Measurements from ENCODE around the gene TSPAN5. TPM values are rescaled to one million over a fixed set of nuclear protein-coding genes. Genes with fewer than 3 reads are reported as not detected.
A peak's percentile ranks its signal among the peaks of the same experiment; 100 is the strongest.
"Not testable (repeated sequence)": the region's sequence is repeated elsewhere in the genome, so short reads cannot be mapped to it uniquely, and the experiment has no call there.

Gene TSPAN5
- total RNA-seq, 3 donors from 2014 or later: 1.9 to 17.7 (median 12.8) TPM

GRCh38 chr4:98469771-98470170 is 188.6 kb downstream of the TSPAN5 start:
- no peaks in the 10 kb centered on the region for H3K27me3 ChIP-seq
- H3K9me3 ChIP-seq: no peaks in the 10 kb centered on the region
- no peaks in the 10 kb centered on the region for H3K4me1 ChIP-seq
- peak overlapping the region in 1 of 2 donors; percentile 7 for H3K27ac ChIP-seq
- DNase-seq (ENCODE audit: low spot score in 2 of 2): no peak
- no peaks in the 10 kb centered on the region for H3K36me3 ChIP-seq
- intact Hi-C loops (cut with DNase I; ENCODE audit: low total_unique reads): no loop called here
- no peak for TF ChIP-seq POLR2AphosphoS5 (IDR thresholded peaks at IDR 0.05)
- TF ChIP-seq POLR2A (IDR thresholded peaks at IDR 0.05): no peak
- no peak for TF ChIP-seq CTCF (IDR thresholded peaks at IDR 0.05)
- H3K4me3 ChIP-seq: no peak overlapping the region

DNA sequence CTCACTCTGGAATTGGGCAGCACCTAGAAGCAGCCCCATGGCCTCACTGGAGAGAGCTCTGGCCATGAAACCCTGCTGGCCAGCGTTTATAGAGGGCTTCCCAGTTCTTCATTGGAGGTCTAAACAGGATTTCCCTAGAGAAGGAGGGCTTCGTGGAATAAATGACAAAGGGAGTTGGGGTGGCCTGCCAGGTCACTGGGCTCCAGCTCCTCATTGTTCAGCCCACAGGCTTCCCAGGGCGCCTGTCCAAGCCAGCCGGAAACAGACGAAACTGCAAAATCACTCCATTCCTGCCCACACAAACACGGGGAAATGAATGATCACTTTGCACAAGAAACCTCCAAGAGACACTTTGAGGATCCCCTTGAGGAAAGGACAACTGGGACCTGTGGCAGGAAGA is 189.7 kb downstream of the TSPAN5 start:
- Histone ChIP-seq H3K27me3 (no peaks in the 10 kb centered on the region), H3K4me3 (no peak overlapping the region), H3K9me3 (no peaks in the 10 kb centered on the region), H3K4me1 (no peaks in the 10 kb centered on the region), H3K36me3 (no peaks in the 10 kb centered on the region), H3K27ac (peak overlapping the region; percentile 55 to 72)
- TF ChIP-seq POLR2AphosphoS5 (IDR thresholded peaks at IDR 0.05) (no peak), POLR2A (IDR thresholded peaks at IDR 0.05) (no peak), CTCF (IDR thresholded peaks at IDR 0.05) (no peak)
- peak in 1 of 2 donors; percentile 27 for DNase-seq (ENCODE audit: low spot score in 2 of 2)
- intact Hi-C loops (cut with DNase I; ENCODE audit: low total_unique reads): no loop called here

DNA sequence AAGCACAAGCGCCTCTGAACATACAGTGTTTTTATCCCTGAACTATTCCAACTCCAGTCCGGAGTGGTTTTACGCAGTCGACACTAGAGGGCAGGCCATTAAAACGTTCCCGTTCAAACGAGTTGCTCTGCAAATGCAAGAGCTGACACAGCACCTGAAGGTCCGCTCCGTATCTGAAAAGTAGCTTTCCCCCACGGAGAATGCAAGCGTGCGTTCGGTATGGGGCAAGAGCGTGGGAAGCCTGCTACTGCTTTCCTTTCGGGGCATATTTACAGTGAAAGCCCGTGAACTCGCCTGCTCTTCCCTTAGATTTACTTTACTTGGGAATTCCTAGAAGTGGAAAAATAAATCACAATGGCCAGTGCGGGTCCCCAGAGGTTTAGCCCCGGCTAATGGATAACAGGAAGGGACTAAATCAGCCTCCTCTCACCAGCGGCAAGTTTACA is 190.8 kb downstream of the TSPAN5 start:
- intact Hi-C loops (cut with DNase I; ENCODE audit: low total_unique reads): no loop called here
- Histone ChIP-seq H3K27ac (no peak overlapping the region), H3K9me3 (no peaks in the 10 kb centered on the region), H3K36me3 (no peaks in the 10 kb centered on the region), H3K4me1 (no peaks in the 10 kb centered on the region), H3K4me3 (peak overlapping the region; percentile 35 to 60 (median 38)), H3K27me3 (no peaks in the 10 kb centered on the region)
- peak; percentile 67 to 70 for DNase-seq (ENCODE audit: low spot score in 2 of 2)
- TF ChIP-seq CTCF (IDR thresholded peaks at IDR 0.05) (peak; percentile 62 to 81 (median 71)), POLR2A (IDR thresholded peaks at IDR 0.05) (no peak), POLR2AphosphoS5 (IDR thresholded peaks at IDR 0.05) (peak in 1 of 3 donors; percentile 47)

DNA sequence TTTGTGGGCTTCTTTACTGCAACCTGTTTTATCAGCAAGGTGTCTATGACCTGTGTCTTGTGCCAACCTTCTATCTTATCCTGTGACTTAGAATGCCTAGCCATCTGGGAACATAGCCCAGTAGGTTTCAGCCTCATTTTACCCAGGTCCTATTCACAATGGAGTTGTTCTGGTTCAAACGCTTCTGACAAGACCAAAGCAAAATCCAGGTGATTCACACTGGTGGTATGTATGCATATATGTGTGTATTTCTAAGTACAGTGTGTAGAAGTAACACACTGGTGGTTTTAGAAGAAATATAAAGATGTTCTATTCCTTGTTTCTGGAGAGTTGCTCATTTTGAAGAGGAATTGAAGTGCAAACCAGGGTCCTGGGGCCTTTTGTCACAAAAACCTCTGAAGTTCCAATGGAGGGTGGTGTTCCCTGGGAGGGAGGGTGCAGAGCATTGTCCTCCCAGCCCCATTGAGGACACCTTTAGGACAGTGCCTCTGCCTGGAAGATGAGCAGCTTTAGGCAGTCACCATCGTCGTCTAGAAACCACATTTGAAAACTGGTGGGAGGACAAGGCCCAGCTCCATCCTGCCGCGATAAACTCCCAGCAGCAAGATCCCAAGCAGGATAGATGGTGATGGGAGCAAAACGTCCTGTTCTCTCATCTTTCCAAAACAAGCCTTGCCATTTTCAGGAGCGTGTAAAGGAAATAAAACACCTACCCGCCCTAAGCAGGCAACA is 191.4 kb downstream of the TSPAN5 start:
- Histone ChIP-seq H3K4me3 (peak overlapping the region in 1 of 3 donors; percentile 38), H3K9me3 (no peaks in the 10 kb centered on the region), H3K27me3 (no peaks in the 10 kb centered on the region), H3K27ac (no peak overlapping the region), H3K4me1 (no peaks in the 10 kb centered on the region), H3K36me3 (no peaks in the 10 kb centered on the region)
- DNase-seq (ENCODE audit: low spot score in 2 of 2): no peak
- no peak for TF ChIP-seq POLR2AphosphoS5 (IDR thresholded peaks at IDR 0.05)
- no peak for TF ChIP-seq POLR2A (IDR thresholded peaks at IDR 0.05)
- no peak for TF ChIP-seq CTCF (IDR thresholded peaks at IDR 0.05)
- intact Hi-C loops (cut with DNase I; ENCODE audit: low total_unique reads): no loop called here

GRCh38 chr4:98462487-98462886 is 195.9 kb downstream of the TSPAN5 start:
- H3K4me3 ChIP-seq: no peak overlapping the region
- peaks cover 0 to 3% of the 10 kb centered on the region in 2 donors for H3K9me3 ChIP-seq
- H3K27ac ChIP-seq: no peak overlapping the region
- no peaks in the 10 kb centered on the region for H3K27me3 ChIP-seq
- DNase-seq (ENCODE audit: low spot score in 2 of 2): no peak
- H3K4me1 ChIP-seq: no peaks in the 10 kb centered on the region
- intact Hi-C loops (cut with DNase I; ENCODE audit: low total_unique reads): no loop called here
- TF ChIP-seq POLR2A (IDR thresholded peaks at IDR 0.05): no peak
- TF ChIP-seq POLR2AphosphoS5 (IDR thresholded peaks at IDR 0.05): no peak
- no peak for TF ChIP-seq CTCF (IDR thresholded peaks at IDR 0.05)
- H3K36me3 ChIP-seq: no peaks in the 10 kb centered on the region

- intact Hi-C loops (cut with DNase I; ENCODE audit: low total_unique reads); H3K36me3 ChIP-seq; H3K27me3 ChIP-seq; H3K4me1 ChIP-seq; H3K4me3 ChIP-seq; H3K9me3 ChIP-seq; H3K27ac ChIP-seq; DNase-seq (ENCODE audit: low spot score in 2 of 2): not testable (repeated sequence)
These were observed 197.1 kb downstream of the TSPAN5 start for GRCh38 chr4:98461121-98461865.

- H3K36me3 ChIP-seq; H3K4me3 ChIP-seq; H3K27ac ChIP-seq; H3K4me1 ChIP-seq; H3K9me3 ChIP-seq; intact Hi-C loops (cut with DNase I; ENCODE audit: low total_unique reads); H3K27me3 ChIP-seq; DNase-seq (ENCODE audit: low spot score in 2 of 2): not testable (repeated sequence)
These were observed 201.0 kb downstream of the TSPAN5 start for GRCh38 chr4:98457422-98457821.

All from breast epithelium (tissue), 4 donors.